Mucosa of rectum (tissue), 2 donors: ENCODE measurements around the gene GOLGA6L10.
"Not testable (repeated sequence)": the region's sequence is repeated elsewhere in the genome, so short reads cannot be mapped to it uniquely, and the experiment has no call there.

Source experiments
- H3K27ac ChIP-seq, 2 donors: one replicate each; pipeline ENCODE4 v1.7.0; 2013; ENCODE audit warnings: inconsistent platforms in 2 of 2, low read depth in 2 of 2, low read length in 2 of 2
- H3K27me3 ChIP-seq, 2 donors: one replicate each; pipeline ENCODE4 v1.7.0; 2013; ENCODE audit warnings: low read length in 2 of 2; ENCODE audit not compliant: control insufficient read depth in 2 of 2, insufficient read depth in 2 of 2
- H3K36me3 ChIP-seq, 2 donors: one replicate each; pipeline ENCODE4 v1.7.0; 2013; ENCODE audit warnings: low read length in 2 of 2; ENCODE audit not compliant: control insufficient read depth in 2 of 2, insufficient read depth in 2 of 2
- H3K4me1 ChIP-seq, 2 donors: one replicate each; pipeline ENCODE4 v1.7.0; 2013; ENCODE audit warnings: low read length in 2 of 2, mild to moderate bottlenecking in 1 of 2; ENCODE audit not compliant: control insufficient read depth in 2 of 2, insufficient read depth in 2 of 2
- H3K4me3 ChIP-seq, 2 donors: one replicate each; pipeline ENCODE4 v1.7.0; 2013; ENCODE audit warnings: low read length in 2 of 2
- H3K9ac ChIP-seq, 2 donors: one replicate each; pipeline ENCODE4 v1.7.0; 2013; ENCODE audit warnings: low read length in 2 of 2, low read depth in 1 of 2, mild to moderate bottlenecking in 1 of 2
- H3K9me3 ChIP-seq, 2 donors: one replicate each; pipeline ENCODE4 v1.7.0; 2013; ENCODE audit warnings: low read length in 2 of 2; ENCODE audit not compliant: control insufficient read depth in 2 of 2
- donor health status: healthy.
- donor health status: Normal muscosa, but diverticular disease.

Gene GOLGA6L10

GRCh38 chr15:82332711-82333602, 16.3 kb downstream of the GOLGA6L10 start:
- not testable (repeated sequence) for H3K9ac ChIP-seq, H3K9me3 ChIP-seq, H3K27me3 ChIP-seq, H3K27ac ChIP-seq, H3K4me1 ChIP-seq, H3K4me3 ChIP-seq, H3K36me3 ChIP-seq

GRCh38 chr15:82331576-82332304, 17.5 kb downstream of the GOLGA6L10 start:
- not testable (repeated sequence) for H3K27me3 ChIP-seq, H3K36me3 ChIP-seq, H3K9me3 ChIP-seq, H3K27ac ChIP-seq, H3K9ac ChIP-seq, H3K4me3 ChIP-seq, H3K4me1 ChIP-seq

GRCh38 chr15:82330921-82331320, 18.4 kb downstream of the GOLGA6L10 start:
- H3K4me1 ChIP-seq, H3K27me3 ChIP-seq, H3K36me3 ChIP-seq, H3K27ac ChIP-seq, H3K9ac ChIP-seq, H3K4me3 ChIP-seq, H3K9me3 ChIP-seq: not testable (repeated sequence)

GRCh38 chr15:82329039-82329438, 20.2 kb downstream of the GOLGA6L10 start:
- H3K9ac ChIP-seq, H3K36me3 ChIP-seq, H3K4me1 ChIP-seq, H3K4me3 ChIP-seq, H3K27ac ChIP-seq, H3K9me3 ChIP-seq, H3K27me3 ChIP-seq: not testable (repeated sequence)

- H3K27ac ChIP-seq, H3K9me3 ChIP-seq, H3K9ac ChIP-seq, H3K36me3 ChIP-seq, H3K4me1 ChIP-seq, H3K4me3 ChIP-seq, H3K27me3 ChIP-seq: not testable (repeated sequence)
Measured at GRCh38 chr15:82327372-82327771, 21.9 kb downstream of the GOLGA6L10 start.

- not testable (repeated sequence) for H3K27ac ChIP-seq, H3K4me3 ChIP-seq, H3K36me3 ChIP-seq, H3K9me3 ChIP-seq, H3K9ac ChIP-seq, H3K4me1 ChIP-seq, H3K27me3 ChIP-seq
Measured at GRCh38 chr15:82326896-82327295, 22.4 kb downstream of the GOLGA6L10 start.

- not testable (repeated sequence) for H3K27ac ChIP-seq, H3K9ac ChIP-seq, H3K9me3 ChIP-seq, H3K4me3 ChIP-seq, H3K4me1 ChIP-seq, H3K36me3 ChIP-seq, H3K27me3 ChIP-seq
Measured at GRCh38 chr15:82325646-82326045, 23.6 kb downstream of the GOLGA6L10 start.

- H3K9me3 ChIP-seq, H3K4me1 ChIP-seq, H3K27me3 ChIP-seq, H3K36me3 ChIP-seq, H3K4me3 ChIP-seq, H3K27ac ChIP-seq, H3K9ac ChIP-seq: not testable (repeated sequence)
Measured at GRCh38 chr15:82324831-82325230, 24.4 kb downstream of the GOLGA6L10 start.

GRCh38 chr15:82322488-82322887, 26.8 kb downstream of the GOLGA6L10 start:
- H3K9me3 ChIP-seq, H3K27me3 ChIP-seq, H3K27ac ChIP-seq, H3K9ac ChIP-seq, H3K36me3 ChIP-seq, H3K4me3 ChIP-seq, H3K4me1 ChIP-seq: not testable (repeated sequence)

GRCh38 chr15:82320861-82321260, 28.4 kb downstream of the GOLGA6L10 start:
- not testable (repeated sequence) for H3K27me3 ChIP-seq, H3K36me3 ChIP-seq, H3K9ac ChIP-seq, H3K4me1 ChIP-seq, H3K4me3 ChIP-seq, H3K9me3 ChIP-seq, H3K27ac ChIP-seq
